ENCODE data around the gene RHBDF2.
"Not testable (repeated sequence)": the region's sequence is repeated elsewhere in the genome, so short reads cannot be mapped to it uniquely, and the experiment has no call there.

The RHBDF2 gene

DNA sequence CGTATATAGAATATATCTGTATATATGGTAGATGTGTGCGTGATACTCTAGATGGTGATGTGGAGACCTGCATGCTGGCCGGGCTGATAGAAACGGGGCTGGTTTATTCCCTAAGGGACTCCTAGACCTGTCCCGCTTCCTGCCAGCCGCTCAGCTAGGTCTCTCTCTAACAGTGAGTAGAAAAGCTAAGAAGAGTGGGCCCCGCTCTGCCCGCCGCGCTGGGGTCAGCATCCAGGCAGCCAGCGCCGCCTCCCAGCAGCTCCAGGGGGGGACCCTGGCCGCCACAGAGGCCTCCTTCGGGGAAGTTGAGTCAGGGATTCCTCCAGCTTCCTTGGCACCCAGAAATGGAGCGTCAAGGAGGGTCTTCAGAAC, 26.9 kb upstream of the RHBDF2 start:
- DNase-seq (ENCODE audit: low read depth): no peak
- TF ChIP-seq CTCF (IDR thresholded peaks at IDR 0.05; ENCODE audit: low read depth, low read length, missing control alignments): no peak

DNA sequence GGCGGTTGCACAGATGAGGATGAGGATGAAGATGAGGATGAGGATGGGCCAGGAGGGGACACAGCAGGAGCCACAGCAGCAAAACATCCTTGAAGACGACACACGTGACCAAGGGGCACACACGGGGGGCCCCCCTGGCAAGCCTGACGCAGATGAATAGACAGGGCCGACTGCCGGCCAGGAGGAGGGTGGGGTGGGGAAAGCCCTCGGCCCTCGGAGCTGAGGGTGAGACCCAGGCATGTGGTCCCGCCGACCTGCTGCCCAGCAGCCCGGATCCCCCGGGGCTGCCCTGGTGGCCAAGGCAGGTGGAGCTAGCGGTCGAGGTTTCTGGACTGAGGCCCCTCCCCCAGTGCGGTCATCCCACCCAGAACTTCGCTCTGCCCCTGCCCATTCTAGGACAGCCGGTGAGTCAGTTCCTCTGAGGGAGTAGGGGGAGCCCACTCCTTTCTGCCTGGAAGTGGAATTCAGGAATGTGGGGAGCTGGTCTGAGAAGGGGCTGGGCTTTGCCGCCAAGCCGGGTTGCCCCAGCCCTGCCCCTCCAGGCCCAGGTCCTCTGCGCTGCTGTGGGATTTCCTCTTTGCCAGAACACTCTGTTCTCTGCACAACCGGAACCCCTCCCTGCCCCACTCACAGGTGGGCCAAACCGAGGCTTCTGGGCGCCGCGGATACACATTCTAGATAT, 26.3 kb upstream of the RHBDF2 start:
- DNase-seq (ENCODE audit: low read depth): no peak
- TF ChIP-seq CTCF (IDR thresholded peaks at IDR 0.05; ENCODE audit: low read depth, low read length, missing control alignments): peak; percentile 17
- H3K4me3 ChIP-seq (ENCODE audit: low read depth, low read length): peak overlapping the region; percentile 58

More for the DNA sequence above, 26.9 kb upstream of the RHBDF2 start:
- H3K4me3 ChIP-seq (ENCODE audit: low read depth, low read length): peak overlapping the region; percentile 58

DNA sequence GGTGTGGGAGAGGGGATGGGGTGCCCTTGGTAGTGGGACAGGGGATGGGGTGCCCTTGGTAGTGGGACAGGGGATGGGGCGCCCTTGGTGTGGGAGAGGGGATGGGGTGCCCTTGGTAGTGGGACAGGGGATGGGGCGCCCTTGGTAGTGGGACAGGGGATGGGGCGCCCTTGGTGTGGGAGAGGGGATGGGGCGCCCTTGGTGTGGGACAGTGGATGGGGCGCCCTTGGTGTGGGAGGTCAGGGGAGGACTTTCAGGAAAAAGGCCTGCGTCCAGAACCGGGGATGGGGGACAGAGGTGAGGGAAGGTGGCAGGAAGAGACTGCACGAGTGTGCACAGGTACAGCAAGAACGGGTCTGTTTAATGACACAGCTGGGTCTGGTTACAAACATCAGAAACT, 25.8 kb upstream of the RHBDF2 start:
- not testable (repeated sequence) for DNase-seq (ENCODE audit: low read depth); H3K4me3 ChIP-seq (ENCODE audit: low read depth, low read length)

- not testable (repeated sequence) for H3K4me3 ChIP-seq (ENCODE audit: low read depth, low read length); DNase-seq (ENCODE audit: low read depth)
These were observed 24.2 kb upstream of the RHBDF2 start for GRCh38 chr17:76525513-76525833.

DNA sequence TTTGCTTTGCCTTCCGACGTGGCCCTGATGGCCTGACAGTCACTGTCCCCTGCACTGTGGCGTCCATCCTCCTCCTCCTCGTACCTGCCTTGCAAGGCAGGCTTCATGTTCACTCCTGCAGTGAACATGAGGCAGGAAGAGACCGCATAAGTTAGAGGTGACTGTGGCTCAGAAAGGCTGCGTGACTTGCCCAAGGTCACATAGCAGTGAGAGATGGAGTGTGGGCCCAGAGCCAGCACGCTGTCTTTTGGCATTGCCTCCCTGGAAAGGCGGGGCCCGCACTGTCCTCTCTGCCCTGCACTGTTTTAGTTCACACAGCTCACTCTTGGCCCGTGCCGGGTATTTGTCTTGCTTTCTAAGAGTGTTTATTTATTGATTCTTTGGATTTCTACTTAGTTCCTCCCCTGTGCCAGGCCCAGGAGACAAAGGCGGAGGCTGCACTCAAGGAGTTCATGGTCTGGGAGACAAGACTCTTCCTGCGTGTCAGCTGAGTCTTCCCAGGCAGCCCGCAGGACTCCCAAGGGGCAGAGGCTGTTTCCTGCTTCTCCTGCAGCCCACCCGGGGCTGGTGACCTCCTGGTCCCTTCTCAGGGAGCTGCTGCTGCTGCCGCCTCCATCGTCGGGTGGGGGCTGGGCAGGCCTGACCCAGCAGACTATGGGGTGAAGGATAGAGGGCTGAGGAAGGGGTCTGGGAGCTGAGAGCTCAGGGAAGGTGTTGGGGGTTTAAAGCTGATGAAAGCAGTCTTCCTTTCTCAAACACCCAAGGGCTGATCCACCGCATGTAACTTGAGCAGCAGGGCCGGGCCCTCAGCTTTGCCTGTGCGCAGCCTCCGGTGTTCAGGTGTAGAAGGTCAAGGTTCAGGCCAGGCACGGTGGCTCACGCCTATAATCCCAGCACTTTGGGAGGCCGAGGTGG, 23.6 kb upstream of the RHBDF2 start:
- DNase-seq (ENCODE audit: low read depth): no peak
- H3K4me3 ChIP-seq (ENCODE audit: low read depth, low read length): no peak overlapping the region
- no peak for TF ChIP-seq CTCF (IDR thresholded peaks at IDR 0.05; ENCODE audit: low read depth, low read length, missing control alignments)

GRCh38 chr17:76523084-76524037, 22.1 kb upstream of the RHBDF2 start:
- H3K4me3 ChIP-seq (ENCODE audit: low read depth, low read length): no peak overlapping the region
- no peak for DNase-seq (ENCODE audit: low read depth)
- peak; percentile 100 for TF ChIP-seq CTCF (IDR thresholded peaks at IDR 0.05; ENCODE audit: low read depth, low read length, missing control alignments)

- not testable (repeated sequence) for DNase-seq (ENCODE audit: low read depth); H3K4me3 ChIP-seq (ENCODE audit: low read depth, low read length)
These were observed 20.5 kb upstream of the RHBDF2 start for GRCh38 chr17:76521683-76522082.

DNA sequence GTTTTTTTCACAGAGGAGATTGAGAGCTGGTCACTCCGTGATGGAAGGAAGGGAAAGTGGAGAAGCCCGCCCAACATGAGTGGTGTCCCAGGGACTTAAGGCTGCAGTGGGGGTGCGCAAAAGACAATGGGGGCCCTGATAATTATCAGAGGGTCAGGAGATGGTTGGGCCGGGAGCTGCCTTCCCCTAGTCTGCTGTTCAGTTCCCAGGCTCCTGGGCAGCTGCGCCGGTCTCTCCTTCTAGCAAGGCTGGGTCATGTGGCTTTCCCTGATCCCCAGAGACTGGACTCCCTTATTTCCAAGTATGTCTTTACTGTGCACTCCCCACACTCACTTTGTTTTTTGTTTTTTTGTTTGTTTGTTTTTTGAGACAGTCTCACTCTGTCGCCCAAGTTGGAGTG, 20.0 kb upstream of the RHBDF2 start:
- no peak for TF ChIP-seq CTCF (IDR thresholded peaks at IDR 0.05; ENCODE audit: low read depth, low read length, missing control alignments)
- no peak overlapping the region for H3K4me3 ChIP-seq (ENCODE audit: low read depth, low read length)

More for the DNA sequence above, 20.0 kb upstream of the RHBDF2 start:
- no peak for DNase-seq (ENCODE audit: low read depth)
